ENCODE measurements around the gene NIT1.
"Not testable (repeated sequence)": the region's sequence is repeated elsewhere in the genome, so short reads cannot be mapped to it uniquely, and the experiment has no call there.

The NIT1 gene

GRCh38 chr1:161113915-161114314 is 4.0 kb upstream of the NIT1 start:
- no peak for DNase-seq (ENCODE audit: low read depth)

- no peak for DNase-seq (ENCODE audit: low read depth)
Observed at GRCh38 chr1:161114556-161114955, 3.3 kb upstream of the NIT1 start.

GRCh38 chr1:161115132-161115711 is 2.7 kb upstream of the NIT1 start:
- no peak for DNase-seq (ENCODE audit: low read depth)

GRCh38 chr1:161115961-161116360 is 1.9 kb upstream of the NIT1 start:
- DNase-seq (ENCODE audit: low read depth), result not testable (repeated sequence)

GRCh38 chr1:161119092-161119903 is 1.4 kb downstream of the NIT1 start:
- DNase-seq (ENCODE audit: low read depth), result no peak

GRCh38 chr1:161121042-161121650 is 3.2 kb downstream of the NIT1 start:
- DNase-seq (ENCODE audit: low read depth), result no peak

GRCh38 chr1:161121834-161122233 is 3.9 kb downstream of the NIT1 start:
- no peak for DNase-seq (ENCODE audit: low read depth)

- DNase-seq (ENCODE audit: low read depth), result no peak
Observed at GRCh38 chr1:161122967-161123366, 5.1 kb downstream of the NIT1 start.

GRCh38 chr1:161127649-161128048 is 9.7 kb downstream of the NIT1 start:
- DNase-seq (ENCODE audit: low read depth), result no peak

- DNase-seq (ENCODE audit: low read depth), result no peak
Observed at GRCh38 chr1:161128591-161129420, 10.9 kb downstream of the NIT1 start.

- no peak for DNase-seq (ENCODE audit: low read depth)
Observed at GRCh38 chr1:161130266-161130665, 12.4 kb downstream of the NIT1 start.

- no peak for DNase-seq (ENCODE audit: low read depth)
Observed at GRCh38 chr1:161131523-161132409, 13.9 kb downstream of the NIT1 start.

GRCh38 chr1:161132410-161133219 is 14.7 kb downstream of the NIT1 start, which contains the start of gene DEDD:
DEDD (minus strand) TSS chr1:161132667; CDS start chr1:161124462, 8,205 bp downstream.
- peak; percentile 78 for DNase-seq (ENCODE audit: low read depth)

GRCh38 chr1:161133220-161133740 is 15.4 kb downstream of the NIT1 start:
- DNase-seq (ENCODE audit: low read depth), result no peak

- no peak for DNase-seq (ENCODE audit: low read depth)
Observed at GRCh38 chr1:161137881-161138280, 20.0 kb downstream of the NIT1 start.

- DNase-seq (ENCODE audit: low read depth), result no peak
Observed at GRCh38 chr1:161138431-161138830, 20.5 kb downstream of the NIT1 start.

- DNase-seq (ENCODE audit: low read depth), result no peak
Observed at GRCh38 chr1:161139766-161140165, 21.9 kb downstream of the NIT1 start.

- DNase-seq (ENCODE audit: low read depth), result no peak
Observed at GRCh38 chr1:161140755-161141400, 23.0 kb downstream of the NIT1 start.

- no peak for DNase-seq (ENCODE audit: low read depth)
Observed at GRCh38 chr1:161145832-161146231, 27.9 kb downstream of the NIT1 start.

GRCh38 chr1:161153176-161153575 is 35.3 kb downstream of the NIT1 start:
- DNase-seq (ENCODE audit: low read depth), result no peak
